ENCODE data around the gene PNMA6E.
"Not testable (repeated sequence)": the region's sequence is repeated elsewhere in the genome, so short reads cannot be mapped to it uniquely, and the experiment has no call there.

Gene PNMA6E

DNA sequence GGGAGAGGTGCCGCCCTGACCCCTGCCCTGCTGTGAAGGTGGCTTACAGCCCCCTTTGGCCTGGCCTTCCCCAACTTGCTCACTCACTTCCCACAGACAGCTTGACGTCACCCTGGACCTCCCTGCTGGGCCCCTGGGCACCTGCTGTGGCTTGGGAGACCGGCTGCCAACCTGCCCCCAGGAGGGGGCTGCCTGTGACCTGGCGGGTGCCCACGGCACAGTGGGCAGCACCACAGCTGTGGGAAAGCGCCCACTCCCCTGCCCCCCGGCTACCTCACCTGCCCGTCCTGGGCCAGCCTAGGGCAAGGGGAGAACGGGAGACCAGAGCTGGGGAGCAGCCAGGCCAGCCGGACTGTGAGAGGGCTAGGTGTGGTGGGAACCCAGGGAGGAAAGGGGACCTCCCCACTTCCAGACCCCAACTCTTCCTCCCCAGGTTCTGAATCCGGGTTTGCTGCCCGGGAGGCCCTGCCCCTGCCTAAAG, 7.8 kb upstream of the PNMA6E start:
- DNase-seq (ENCODE audit: low read depth in 3 of 3), result no peak

DNA sequence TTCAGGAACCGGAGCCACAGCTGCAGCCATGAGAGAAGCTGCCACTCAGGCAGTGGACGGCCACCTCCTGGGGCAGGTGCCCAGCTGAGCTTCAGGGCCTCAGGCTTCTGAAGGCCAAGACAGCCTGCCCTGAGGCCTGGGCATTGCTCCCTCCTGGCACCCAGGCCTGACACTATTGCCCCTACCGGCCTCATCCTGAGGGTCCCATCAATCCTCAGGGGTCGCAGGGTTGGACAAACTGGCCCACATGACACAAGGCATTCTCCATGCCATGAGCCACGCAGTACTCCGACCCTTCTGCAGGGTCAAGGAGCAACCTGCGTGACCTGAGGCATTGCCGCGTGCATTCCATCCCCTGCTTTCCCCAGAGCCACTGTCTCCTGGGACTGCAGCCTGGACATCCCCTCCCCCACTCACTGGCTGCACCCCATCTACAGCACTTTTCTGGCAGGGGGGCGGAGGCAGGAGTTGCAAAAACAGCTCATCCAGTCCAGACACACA, 7.1 kb upstream of the PNMA6E start:
- DNase-seq (ENCODE audit: low read depth in 3 of 3), result no peak

GRCh38 chrX:153407736-153408135, 6.6 kb upstream of the PNMA6E start:
- no peak for DNase-seq (ENCODE audit: low read depth in 3 of 3)

GRCh38 chrX:153406903-153407302, 5.8 kb upstream of the PNMA6E start:
- DNase-seq (ENCODE audit: low read depth in 3 of 3), result no peak

- no peak for DNase-seq (ENCODE audit: low read depth in 3 of 3)
Observed at GRCh38 chrX:153406011-153406410, 4.9 kb upstream of the PNMA6E start.

- DNase-seq (ENCODE audit: low read depth in 3 of 3), result no peak
Observed at GRCh38 chrX:153405426-153405825, 4.3 kb upstream of the PNMA6E start.

DNA sequence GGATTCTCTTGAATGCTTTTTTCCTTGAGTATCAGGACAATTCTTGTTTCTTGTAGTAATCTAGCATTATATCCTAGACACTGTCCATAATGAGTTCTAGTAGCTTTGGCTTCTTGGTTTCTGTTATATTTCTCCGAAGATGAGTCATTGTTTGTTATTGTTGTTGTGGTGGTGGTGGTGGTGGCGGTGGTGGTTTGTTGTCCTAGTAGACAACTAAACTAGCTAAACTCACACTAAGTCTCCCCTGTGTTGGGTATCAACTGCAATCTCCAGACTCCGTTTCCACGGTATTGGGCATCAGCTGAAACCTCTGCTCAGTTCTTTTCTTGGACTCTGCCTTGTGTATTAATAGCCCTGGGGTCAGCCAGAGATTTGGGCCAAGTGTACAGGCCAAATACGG, 3.2 kb upstream of the PNMA6E start:
- DNase-seq (ENCODE audit: low read depth in 3 of 3), result not testable (repeated sequence)

DNA sequence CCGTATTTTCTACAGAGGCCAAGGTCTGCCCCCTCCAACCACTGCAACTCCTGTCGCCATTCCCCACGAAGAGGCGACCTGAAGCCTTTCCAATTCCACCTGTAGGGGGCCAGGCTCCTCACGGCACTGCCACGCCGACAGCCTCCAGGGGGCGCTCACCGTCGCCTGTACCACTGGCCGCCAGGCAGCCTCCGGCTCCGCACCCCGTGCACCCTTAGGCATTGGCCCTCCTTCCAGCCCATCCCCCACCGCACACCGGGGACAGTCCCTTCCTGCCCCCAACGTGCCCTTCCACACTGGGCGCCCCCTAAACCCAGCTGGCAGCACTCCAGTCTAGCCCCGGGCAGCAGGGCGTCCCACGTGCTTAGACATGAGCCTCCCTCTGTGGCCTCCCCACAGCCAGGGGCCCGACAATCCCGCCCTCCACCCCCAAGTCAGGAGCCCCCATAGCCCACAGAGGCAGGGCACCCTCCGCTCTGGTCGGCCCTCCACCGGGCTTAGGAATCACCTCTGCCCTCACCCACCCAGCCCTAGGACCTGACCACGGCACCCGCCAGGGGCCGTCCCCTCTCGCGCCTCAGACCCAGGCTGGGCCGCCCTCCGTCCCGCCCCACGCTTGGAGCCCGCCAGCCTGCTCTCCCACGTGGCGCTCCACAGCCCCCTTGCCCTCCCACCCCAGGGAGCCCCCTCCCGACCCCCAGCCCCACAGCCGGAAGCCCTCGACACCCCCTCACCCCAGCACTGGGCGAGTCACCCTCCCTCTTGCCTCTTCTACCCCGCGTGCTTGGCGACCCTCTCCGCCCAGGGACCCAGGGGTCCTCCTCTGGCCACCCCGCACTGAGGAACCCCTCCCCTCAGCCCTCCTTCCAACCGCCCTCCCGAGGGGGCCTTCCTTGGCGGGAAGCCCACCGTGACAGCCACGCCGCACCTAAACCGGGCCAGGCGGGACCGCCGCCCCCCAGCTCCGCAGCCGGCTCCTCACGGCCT, 711 bp downstream of the PNMA6E start:
- peak; percentile 10 to 24 (median 18) for DNase-seq (ENCODE audit: low read depth in 3 of 3)

DNA sequence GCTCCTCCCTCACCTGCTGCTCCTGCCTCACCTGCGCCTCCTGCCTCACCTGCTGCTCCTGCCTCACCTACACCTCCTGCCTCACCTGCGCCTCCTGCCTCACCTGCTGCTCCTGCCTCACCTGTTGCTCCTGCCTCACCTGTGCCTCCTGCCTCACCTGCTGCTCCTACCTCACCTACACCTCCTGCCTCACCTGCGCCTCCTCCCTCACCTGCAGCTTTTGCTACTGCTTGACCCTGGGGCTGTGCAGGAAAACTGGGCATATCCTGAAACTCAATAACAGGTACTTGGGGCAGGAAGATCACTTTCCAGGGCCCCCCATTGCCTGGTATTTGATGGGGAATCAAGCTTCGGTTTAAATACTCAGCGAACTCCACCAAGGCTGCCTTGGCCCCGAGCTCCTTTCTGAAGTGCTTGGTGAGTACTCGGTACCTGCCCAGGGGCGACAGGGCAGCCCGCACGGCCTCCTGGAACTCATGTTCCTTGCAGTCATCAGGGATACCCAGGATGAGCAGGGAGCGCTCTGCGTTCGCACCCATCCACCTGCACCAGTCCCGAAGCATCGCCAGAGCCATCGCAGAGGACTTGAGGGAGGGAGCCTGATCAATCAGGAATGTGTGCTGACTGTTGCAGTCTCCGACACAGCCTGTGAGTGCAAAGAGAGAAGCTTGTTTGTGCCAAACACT, 2.7 kb downstream of the PNMA6E start:
- DNase-seq (ENCODE audit: low read depth in 3 of 3), result no peak

DNA sequence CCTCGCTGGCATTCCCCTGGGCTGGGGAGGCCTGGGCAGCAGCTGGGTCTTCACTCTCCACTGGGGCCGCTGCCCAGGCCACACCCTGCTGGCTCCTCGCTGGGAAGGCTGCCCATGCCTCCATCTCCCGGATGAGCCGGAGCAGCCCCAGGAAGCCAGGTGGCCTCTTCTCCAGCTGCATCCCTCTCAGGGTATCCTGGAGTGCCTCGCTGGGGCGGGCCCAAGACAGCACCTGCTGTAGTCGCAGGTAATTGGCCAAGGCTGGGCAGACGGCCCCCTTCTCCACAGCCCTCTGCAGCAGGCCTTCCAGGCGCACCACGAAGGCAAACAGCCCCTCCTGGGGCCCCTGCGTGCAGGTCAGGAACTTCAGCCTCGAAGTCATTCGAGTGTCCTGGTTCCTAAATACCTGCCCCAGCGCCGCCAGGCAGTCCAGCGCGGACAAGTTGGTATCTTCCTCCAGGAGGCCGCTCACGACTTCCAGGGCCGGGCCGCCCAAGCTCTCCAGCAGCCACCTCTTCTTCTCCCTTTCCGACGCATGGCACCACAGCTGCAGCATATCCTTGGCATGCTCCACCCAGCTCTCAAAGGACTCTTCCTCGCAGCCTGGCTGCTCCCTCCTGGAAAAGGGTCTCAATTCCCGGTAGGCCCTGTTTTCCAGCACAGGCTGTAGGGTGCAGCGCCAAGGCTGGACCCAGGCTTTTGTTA, 3.7 kb downstream of the PNMA6E start:
- no peak for DNase-seq (ENCODE audit: low read depth in 3 of 3)

GRCh38 chrX:153396320-153397195, 4.6 kb downstream of the PNMA6E start:
- no peak for DNase-seq (ENCODE audit: low read depth in 3 of 3)

DNA sequence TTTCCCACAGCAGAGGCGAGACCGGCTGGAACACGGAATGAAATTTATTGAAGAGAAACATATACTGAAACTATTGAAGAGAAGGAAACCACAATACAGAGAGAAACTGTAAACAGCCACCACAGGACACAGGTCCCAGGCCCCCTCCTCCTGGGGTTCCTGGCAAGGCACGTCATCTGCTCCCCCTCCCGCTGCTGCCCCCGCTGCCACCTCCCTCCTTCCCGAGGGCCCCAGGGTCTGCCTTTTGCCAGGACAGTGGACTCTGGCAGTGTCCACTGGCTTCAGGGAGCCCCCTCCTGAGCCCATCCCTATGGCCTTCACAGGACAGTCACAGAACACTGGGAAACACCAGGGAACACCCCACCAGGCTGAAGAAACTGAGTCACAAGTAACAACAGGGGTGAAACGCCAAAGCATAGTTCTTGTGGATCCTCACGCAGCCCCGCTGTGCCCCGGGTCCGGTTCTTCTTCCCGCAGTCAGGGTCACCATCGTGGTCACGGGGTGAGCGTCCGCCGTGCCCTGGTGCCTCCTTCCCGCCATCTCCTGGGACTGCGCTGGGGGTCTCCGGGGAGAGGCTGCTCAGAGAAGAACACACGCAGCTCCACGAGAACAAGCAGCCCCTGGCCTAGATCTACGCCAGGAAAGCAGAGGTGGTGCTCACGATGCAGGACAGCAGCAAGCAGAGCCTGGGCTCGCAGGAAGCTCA, 5.4 kb downstream of the PNMA6E start:
- no peak for DNase-seq (ENCODE audit: low read depth in 3 of 3)

DNA sequence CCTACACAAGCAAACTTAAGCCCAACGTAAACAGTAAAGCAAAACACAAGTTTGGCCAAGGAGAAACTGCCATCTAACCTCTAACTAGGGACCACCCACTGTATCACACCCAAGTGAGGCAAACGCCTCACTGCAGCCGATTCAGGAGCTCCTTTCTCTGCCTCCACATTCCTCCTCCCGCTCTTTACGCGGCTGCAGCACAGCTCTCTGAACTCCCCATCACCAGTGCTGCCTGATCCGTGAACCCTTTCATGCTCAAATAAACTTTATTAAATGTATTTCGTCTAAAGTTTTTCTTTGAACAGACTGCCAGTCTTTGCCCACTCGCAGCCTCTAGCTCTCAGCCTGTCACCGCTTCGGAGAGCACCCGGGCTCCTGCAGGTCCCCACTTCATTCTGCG, 6.5 kb downstream of the PNMA6E start:
- no peak for DNase-seq (ENCODE audit: low read depth in 3 of 3)

- no peak for DNase-seq (ENCODE audit: low read depth in 3 of 3)
Observed at GRCh38 chrX:153392642-153393321, 8.4 kb downstream of the PNMA6E start.

- not testable (repeated sequence) for DNase-seq (ENCODE audit: low read depth in 3 of 3)
Observed at GRCh38 chrX:153389460-153389768, 11.7 kb downstream of the PNMA6E start.

DNA sequence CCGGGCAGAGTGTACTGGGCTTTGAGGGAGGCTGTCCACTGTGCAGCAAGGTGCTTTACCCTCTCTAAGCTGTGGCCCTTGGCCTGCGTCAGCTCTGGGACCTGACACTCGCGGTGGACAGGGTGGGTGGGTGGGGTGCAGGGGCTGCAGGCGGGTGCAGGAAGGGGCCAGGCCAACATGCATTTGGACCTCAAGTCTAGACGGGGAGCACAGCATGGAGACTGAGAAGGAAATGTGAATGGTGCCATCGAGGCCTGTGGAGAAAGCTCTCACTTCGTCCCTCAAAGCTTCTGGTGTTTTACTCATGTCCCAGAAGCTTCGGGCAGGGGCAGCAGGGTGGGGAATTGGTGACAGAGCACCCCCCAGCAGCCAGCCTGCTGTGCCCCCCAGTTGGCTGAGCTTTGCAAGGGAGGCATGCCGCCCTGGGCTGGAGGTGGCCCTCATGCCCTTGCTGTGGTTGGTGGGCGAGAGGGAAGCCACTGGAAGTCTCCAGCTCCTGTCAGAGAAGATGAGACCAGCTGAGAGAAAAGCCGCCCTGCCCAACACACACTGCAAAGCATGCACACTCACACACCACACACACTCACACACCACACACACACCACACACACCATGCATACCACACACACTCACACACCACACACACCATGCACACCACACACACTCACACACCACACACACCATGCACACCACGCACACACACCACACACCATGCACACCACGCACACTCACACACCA, 12.3 kb downstream of the PNMA6E start:
- DNase-seq (ENCODE audit: low read depth in 3 of 3), result no peak

DNA sequence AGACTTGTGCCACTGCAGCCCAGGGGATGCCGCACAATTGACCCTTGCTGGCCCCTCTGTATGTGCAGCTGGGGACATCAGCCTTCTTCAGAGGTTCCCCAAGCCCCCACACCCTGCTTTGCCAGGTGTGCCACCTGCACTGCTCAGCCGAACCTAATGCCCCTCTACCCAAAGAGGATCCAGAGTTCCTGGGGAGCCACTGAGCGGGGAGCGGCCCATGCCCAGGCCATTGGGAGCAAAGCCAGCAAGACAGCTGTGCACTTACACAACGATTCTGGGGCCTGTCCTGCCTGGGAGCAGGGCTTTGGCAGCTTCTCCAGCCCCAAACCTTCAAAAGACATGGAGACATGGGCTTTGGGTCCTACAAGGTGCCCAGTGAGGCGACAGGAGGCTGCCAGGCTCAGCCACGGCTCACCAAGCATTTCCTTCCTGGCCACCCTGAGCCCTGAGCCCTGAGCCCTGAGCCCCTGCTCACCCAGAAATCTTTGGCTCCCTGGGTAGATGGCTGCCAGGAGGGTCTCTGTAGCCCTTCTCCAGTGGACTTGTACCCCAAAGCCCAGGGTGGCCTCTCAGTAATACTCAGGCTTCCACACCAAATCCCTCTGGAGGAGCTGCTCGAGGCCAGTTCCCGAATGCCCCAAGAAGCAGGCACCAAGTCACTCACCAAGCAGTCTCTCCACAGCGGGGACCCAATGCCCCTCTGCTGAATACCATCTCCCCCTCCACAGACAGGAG, 13.0 kb downstream of the PNMA6E start:
- DNase-seq (ENCODE audit: low read depth in 3 of 3), result no peak

DNA sequence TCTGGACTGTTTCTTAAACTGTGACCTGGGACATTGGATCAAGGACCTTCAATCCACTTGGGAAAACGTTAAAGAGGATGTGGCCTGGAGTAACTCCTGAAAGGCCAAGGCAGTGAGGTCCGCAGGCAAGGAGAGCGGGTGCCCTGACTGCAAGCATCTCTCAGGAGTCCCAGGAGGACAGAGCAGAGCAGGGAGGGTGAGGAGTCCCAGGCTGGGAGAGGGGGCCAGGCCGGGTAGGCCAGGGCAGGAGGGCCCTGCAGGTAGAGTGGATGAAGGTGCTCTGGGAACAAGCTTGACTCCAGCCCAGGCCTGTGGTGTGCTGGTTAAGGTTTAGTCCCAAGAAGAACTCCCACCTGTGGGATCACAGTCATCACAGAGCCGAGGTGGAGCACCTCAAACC, 13.8 kb downstream of the PNMA6E start:
- DNase-seq (ENCODE audit: low read depth in 3 of 3), result no peak

GRCh38 chrX:153386097-153386496, 15.1 kb downstream of the PNMA6E start:
- no peak for DNase-seq (ENCODE audit: low read depth in 3 of 3)

Data from stimulated activated CD4-positive, alpha-beta T cell treated with anti-CD3 and anti-CD28 coated beads, TNF-alpha, amount 100 ng/mL, for 4 hours (primary cell).